Aorta (tissue), 4 donors: ENCODE data around the gene KRTAP19-4. TPM values are rescaled to one million over a fixed set of nuclear protein-coding genes. Genes with fewer than 3 reads are reported as not detected.

ENCODE experiments used
- polyA plus RNA-seq, 2 donors: library from polyadenylated mRNA; stranded (reverse); fragments of 200-250 nt; gene quantifications; one replicate each; pipeline ENCODE4 v1.2.3, GENCODE V29; 2013
- total RNA-seq, 2 donors: library from RNA; stranded (reverse); fragmentation: NEBNext Ultra II Directional; extraction: Animal tissue kit (Norgen Biotek cat#: 25700); gene quantifications; one replicate each; pipeline ENCODE4 v1.2.1, GENCODE V29; 2021
- donor health status: healthy with polysubstance abuse.
- donor health status: Bipolar disorder and iron deficiency.
- donor health status: DM: no; HTN: no; CAD: no.
- donor health status: DM: yes; HTN: yes; CAD: no.

Gene KRTAP19-4
- total and polyA plus RNA-seq, 4 donors, result not detected

Other genes with a start within 250 kb of the KRTAP19-4 start
- gene KRTAP24-1, start 214.2 kb downstream of the KRTAP19-4 start, total RNA-seq, result not detected
- gene KRTAP24-1, start 214.2 kb downstream of the KRTAP19-4 start, polyA plus RNA-seq, result not detected
- not detected for gene KRTAP25-1, start 207.7 kb downstream of the KRTAP19-4 start, total RNA-seq
- not detected for gene KRTAP25-1, start 207.7 kb downstream of the KRTAP19-4 start, polyA plus RNA-seq
- not detected for gene KRTAP26-1, start 176.8 kb downstream of the KRTAP19-4 start, total RNA-seq
- not detected for gene KRTAP26-1, start 176.8 kb downstream of the KRTAP19-4 start, polyA plus RNA-seq
- gene KRTAP27-1, start 159.5 kb downstream of the KRTAP19-4 start, total RNA-seq, result not detected
- not detected for gene KRTAP27-1, start 159.5 kb downstream of the KRTAP19-4 start, polyA plus RNA-seq
- gene KRTAP23-1, start 148.6 kb downstream of the KRTAP19-4 start, total RNA-seq, result not detected
- gene KRTAP23-1, start 148.6 kb downstream of the KRTAP19-4 start, polyA plus RNA-seq, result not detected
- not detected for gene KRTAP13-2, start 124.9 kb downstream of the KRTAP19-4 start, total RNA-seq
- not detected for gene KRTAP13-2, start 124.9 kb downstream of the KRTAP19-4 start, polyA plus RNA-seq
- gene KRTAP13-1, start 101.1 kb downstream of the KRTAP19-4 start, total RNA-seq, result not detected
- gene KRTAP13-1, start 101.1 kb downstream of the KRTAP19-4 start, polyA plus RNA-seq, result not detected
- not detected for gene KRTAP13-3, start 71.2 kb downstream of the KRTAP19-4 start, total RNA-seq
- not detected for gene KRTAP13-3, start 71.2 kb downstream of the KRTAP19-4 start, polyA plus RNA-seq
- not detected for gene KRTAP13-4, start 66.9 kb downstream of the KRTAP19-4 start, total RNA-seq
- not detected for gene KRTAP13-4, start 66.9 kb downstream of the KRTAP19-4 start, polyA plus RNA-seq
- gene KRTAP15-1, start 56.9 kb downstream of the KRTAP19-4 start, total RNA-seq, result not detected
- gene KRTAP15-1, start 56.9 kb downstream of the KRTAP19-4 start, polyA plus RNA-seq, result not detected
- gene KRTAP19-1, start 16.8 kb downstream of the KRTAP19-4 start, total RNA-seq, result not detected
- not detected for gene KRTAP19-1, start 16.8 kb downstream of the KRTAP19-4 start, polyA plus RNA-seq
- not detected for gene KRTAP19-2, start 9.7 kb downstream of the KRTAP19-4 start, total RNA-seq
- gene KRTAP19-2, start 9.7 kb downstream of the KRTAP19-4 start, polyA plus RNA-seq, result not detected
- gene KRTAP19-3, start 5.2 kb downstream of the KRTAP19-4 start, total RNA-seq, result not detected
- gene KRTAP19-3, start 5.2 kb downstream of the KRTAP19-4 start, polyA plus RNA-seq, result not detected
- not detected for gene KRTAP19-5, start 5.0 kb upstream of the KRTAP19-4 start, total RNA-seq
- not detected for gene KRTAP19-5, start 5.0 kb upstream of the KRTAP19-4 start, polyA plus RNA-seq
- not detected for gene KRTAP19-6, start 44.7 kb upstream of the KRTAP19-4 start, total RNA-seq
- not detected for gene KRTAP19-6, start 44.7 kb upstream of the KRTAP19-4 start, polyA plus RNA-seq
- not detected for gene KRTAP19-7, start 64.1 kb upstream of the KRTAP19-4 start, total RNA-seq
- gene KRTAP19-7, start 64.1 kb upstream of the KRTAP19-4 start, polyA plus RNA-seq, result not detected
- gene KRTAP22-2, start 93.2 kb upstream of the KRTAP19-4 start, total RNA-seq, result not detected
- gene KRTAP22-2, start 93.2 kb upstream of the KRTAP19-4 start, polyA plus RNA-seq, result not detected
- gene KRTAP6-3, start 95.3 kb upstream of the KRTAP19-4 start, total RNA-seq, result not detected
- not detected for gene KRTAP6-3, start 95.3 kb upstream of the KRTAP19-4 start, polyA plus RNA-seq
- gene KRTAP6-2, start 101.7 kb upstream of the KRTAP19-4 start, total RNA-seq, result not detected
- not detected for gene KRTAP6-2, start 101.7 kb upstream of the KRTAP19-4 start, polyA plus RNA-seq
- gene KRTAP22-1, start 103.9 kb upstream of the KRTAP19-4 start, total RNA-seq, result not detected
- not detected for gene KRTAP22-1, start 103.9 kb upstream of the KRTAP19-4 start, polyA plus RNA-seq
- gene KRTAP6-1, start 116.8 kb upstream of the KRTAP19-4 start, total RNA-seq, result not detected
- gene KRTAP6-1, start 116.8 kb upstream of the KRTAP19-4 start, polyA plus RNA-seq, result not detected
- gene KRTAP20-1, start 119.3 kb upstream of the KRTAP19-4 start, total RNA-seq, result not detected
- gene KRTAP20-1, start 119.3 kb upstream of the KRTAP19-4 start, polyA plus RNA-seq, result not detected
- not detected for gene KRTAP20-4, start 123.5 kb upstream of the KRTAP19-4 start, total RNA-seq
- gene KRTAP20-4, start 123.5 kb upstream of the KRTAP19-4 start, polyA plus RNA-seq, result not detected
- not detected for gene KRTAP20-2, start 138.0 kb upstream of the KRTAP19-4 start, total RNA-seq
- not detected for gene KRTAP20-2, start 138.0 kb upstream of the KRTAP19-4 start, polyA plus RNA-seq
- not detected for gene KRTAP20-3, start 145.7 kb upstream of the KRTAP19-4 start, total RNA-seq
- not detected for gene KRTAP20-3, start 145.7 kb upstream of the KRTAP19-4 start, polyA plus RNA-seq
- gene KRTAP21-3, start 221.6 kb upstream of the KRTAP19-4 start, total RNA-seq, result not detected
- not detected for gene KRTAP21-3, start 221.6 kb upstream of the KRTAP19-4 start, polyA plus RNA-seq